Mesenchymal stem cell (in vitro differentiated cells and primary cell): ENCODE data around the gene HAGHL.

ENCODE experiments used
- DNase-seq: peaks from one replicate; pipeline ENCODE4 v3.0.0-alpha.2; 2013
- H2AFZ ChIP-seq: one replicate; pipeline ENCODE4 v1.6.1; 2013; ENCODE audit warnings: low read depth, mild to moderate bottlenecking, control low read depth, inconsistent platforms, low read length, moderate library complexity
- H2AK5ac ChIP-seq: 2 replicates; pipeline ENCODE4 v1.6.1; 2013; ENCODE audit warnings: low read length, moderate library complexity, mild to moderate bottlenecking, inconsistent platforms; ENCODE audit not compliant: severe bottlenecking
- H2BK120ac ChIP-seq: one replicate; pipeline ENCODE4 v1.6.1; 2013; ENCODE audit warnings: low read depth, mild to moderate bottlenecking, inconsistent platforms, low read length, moderate library complexity
- H2BK12ac ChIP-seq, 2 experiments: one replicate each; pipeline ENCODE4 v1.6.1; 2013; ENCODE audit warnings: inconsistent platforms in 2 of 2, low read length in 2 of 2, mild to moderate bottlenecking in 2 of 2, moderate library complexity in 2 of 2, control low read depth in 1 of 2
- H2BK15ac ChIP-seq: one replicate; pipeline ENCODE4 v1.6.1; 2013; ENCODE audit warnings: mild to moderate bottlenecking, low read depth, inconsistent platforms; ENCODE audit not compliant: poor library complexity, severe bottlenecking
- H2BK5ac ChIP-seq: 2 replicates; pipeline ENCODE4 v1.6.1; 2013; ENCODE audit warnings: low read depth, mild to moderate bottlenecking, low read length, control low read depth, inconsistent platforms; ENCODE audit not compliant: poor library complexity, severe bottlenecking
- H3K14ac ChIP-seq, 2 experiments: one replicate each; pipeline ENCODE4 v1.6.1; 2013; ENCODE audit warnings: inconsistent platforms in 2 of 2, low read length in 2 of 2, control low read depth in 1 of 2, mild to moderate bottlenecking in 1 of 2, moderate library complexity in 1 of 2
- H3K18ac ChIP-seq, 2 experiments: one replicate each; pipeline ENCODE4 v1.6.1; 2013; ENCODE audit warnings: inconsistent platforms in 2 of 2, low read length in 2 of 2, control low read depth in 1 of 2, low read depth in 1 of 2, mild to moderate bottlenecking in 1 of 2
- H3K23ac ChIP-seq, 2 experiments: one replicate each; pipeline ENCODE4 v1.6.1; 2013; ENCODE audit warnings: inconsistent platforms in 2 of 2, low read length in 2 of 2, mild to moderate bottlenecking in 2 of 2, moderate library complexity in 2 of 2, control low read depth in 1 of 2
- H3K27ac ChIP-seq: 2 replicates; pipeline ENCODE4 v1.5.1; 2013; ENCODE audit warnings: mild to moderate bottlenecking, moderate library complexity, low read length, control low read depth, inconsistent platforms; ENCODE audit not compliant: poor library complexity, severe bottlenecking
- H3K27me3 ChIP-seq, 2 experiments: 2 replicates each; pipeline versions ENCODE4 v1.6.1 to v1.7.0; 2013; ENCODE audit warnings: low read length in 2 of 2, mild to moderate bottlenecking in 2 of 2, moderate library complexity in 2 of 2, control low read depth in 1 of 2, inconsistent platforms in 1 of 2; ENCODE audit not compliant: control insufficient read depth in 1 of 2, insufficient read depth in 1 of 2
- H3K36me3 ChIP-seq, 2 experiments: 2 replicates each; pipeline versions ENCODE4 v1.6.1 to v1.7.0; 2013; ENCODE audit warnings: low read length in 2 of 2, control low read depth in 1 of 2, inconsistent platforms in 1 of 2, low read depth in 1 of 2, mild to moderate bottlenecking in 1 of 2; ENCODE audit not compliant: insufficient read depth in 2 of 2, control insufficient read depth in 1 of 2
- H3K4ac ChIP-seq, 2 experiments: one replicate each; pipeline ENCODE4 v1.6.1; 2013; ENCODE audit warnings: inconsistent platforms in 2 of 2, low read length in 2 of 2, mild to moderate bottlenecking in 2 of 2, moderate library complexity in 2 of 2, control low read depth in 1 of 2, low read depth in 1 of 2
- H3K4me1 ChIP-seq: 2 replicates; pipeline ENCODE4 v1.6.1; 2013; ENCODE audit warnings: low read depth, low read length, control low read depth; ENCODE audit not compliant: control insufficient read depth, insufficient read depth
- H3K4me2 ChIP-seq: 2 replicates; pipeline ENCODE4 v1.6.1; 2013; ENCODE audit warnings: low read length, mild to moderate bottlenecking, inconsistent platforms; ENCODE audit not compliant: poor library complexity, severe bottlenecking
- H3K4me3 ChIP-seq, 2 experiments: 2 replicates each; pipeline versions ENCODE4 v1.5.1 to v1.7.0; 2013; ENCODE audit warnings: low read length in 2 of 2, mild to moderate bottlenecking in 2 of 2, control low read depth in 1 of 2, low read depth in 1 of 2; ENCODE audit not compliant: insufficient read depth in 1 of 2
- H3K79me1 ChIP-seq: replicated peaks from 2 replicates; pipeline ENCODE4 v1.6.1; 2013; ENCODE audit warnings: mild to moderate bottlenecking, control low read depth, low read length, inconsistent platforms; ENCODE audit not compliant: poor library complexity, severe bottlenecking
- H3K9ac ChIP-seq: 2 replicates; pipeline ENCODE4 v1.7.0; 2013; ENCODE audit warnings: mild to moderate bottlenecking, low read length, moderate library complexity
- H3K9me3 ChIP-seq: 2 replicates; pipeline ENCODE4 v1.7.0; 2013; ENCODE audit warnings: mild to moderate bottlenecking, low read length; ENCODE audit not compliant: control insufficient read depth
- H4K8ac ChIP-seq: one replicate; pipeline ENCODE4 v1.6.1; 2013; ENCODE audit warnings: inconsistent platforms, mild to moderate bottlenecking, low read length, moderate library complexity
- H4K91ac ChIP-seq: one replicate; pipeline ENCODE4 v1.6.1; 2013; ENCODE audit warnings: mild to moderate bottlenecking, low read length, inconsistent platforms
- WGBS: methylation state at CpG from one replicate; pipeline ENCODE4 v1.1.7; 2013; ENCODE audit warnings: mixed read lengths; 5-methylcytosine and 5-hydroxymethylcytosine counted together

HAGHL gene

DNA sequence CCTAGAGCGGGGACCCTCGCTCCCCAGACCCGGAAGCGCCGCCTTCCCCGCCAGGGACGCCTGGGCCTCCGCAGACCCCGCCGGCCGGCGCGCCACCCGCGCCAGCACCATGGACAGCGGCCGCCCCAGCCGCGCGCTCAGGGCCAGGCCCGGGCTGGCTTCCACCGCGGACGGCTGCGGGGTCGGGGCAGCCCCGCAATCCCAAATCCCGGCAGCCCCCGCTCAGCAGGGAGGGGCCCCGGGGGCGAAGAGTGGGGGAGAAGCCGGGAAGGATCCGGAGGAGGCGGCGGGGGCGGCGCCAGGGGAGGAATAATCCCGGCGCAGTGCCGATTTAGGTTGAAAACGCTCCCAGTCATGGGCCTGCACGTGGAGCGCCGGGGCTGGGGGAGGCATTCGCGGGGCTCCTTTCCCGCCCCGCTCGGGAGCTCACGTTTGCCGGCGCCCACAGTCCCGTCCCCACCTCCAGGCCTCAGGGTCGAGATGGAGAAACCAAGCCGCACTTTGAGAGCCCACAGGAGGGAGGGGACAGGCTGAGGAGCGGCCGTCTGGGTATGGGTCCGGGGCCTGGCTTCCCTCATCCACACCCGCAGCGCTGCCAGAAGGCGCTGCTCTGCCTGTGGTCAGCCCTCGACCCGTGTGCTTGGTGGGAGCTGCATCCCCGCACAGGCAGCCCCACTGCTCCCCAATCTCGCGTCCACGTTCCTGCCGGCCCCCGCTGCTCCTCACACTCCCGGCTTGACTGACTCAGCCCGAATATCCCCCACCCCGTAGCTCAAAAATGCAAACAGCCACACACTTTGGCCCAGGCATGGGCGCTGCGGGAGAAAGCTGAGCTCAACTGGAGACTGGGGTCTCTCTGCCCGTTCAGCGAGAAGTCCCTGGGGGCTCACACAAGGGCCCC lies 26.0 kb upstream of the HAGHL start:
- H4K91ac ChIP-seq = no peak overlapping the region
- no peak overlapping the region for H3K4ac ChIP-seq
- no peak overlapping the region for H3K18ac ChIP-seq
- no peak overlapping the region for H2BK5ac ChIP-seq
- H3K14ac ChIP-seq = no peak overlapping the region
- no peak overlapping the region for H4K8ac ChIP-seq
- peaks cover 71 to 74% of the 10 kb centered on the region in 2 experiments for H3K27me3 ChIP-seq
- H3K4me2 ChIP-seq = peak overlapping the region; percentile 8
- H2AFZ ChIP-seq = no peak overlapping the region
- no peak for DNase-seq
- H3K4me3 ChIP-seq = no peak overlapping the region
- peaks cover 0 to 3% of the 10 kb centered on the region in 2 experiments for H3K36me3 ChIP-seq
- H3K4me1 ChIP-seq = peaks cover 6% of the 10 kb centered on the region
- no peak overlapping the region for H2AK5ac ChIP-seq
- no peak overlapping the region for H2BK15ac ChIP-seq
- H2BK12ac ChIP-seq = no peak overlapping the region
- H3K79me1 ChIP-seq = no peaks in the 10 kb centered on the region
- H2BK120ac ChIP-seq = no peak overlapping the region
- H3K23ac ChIP-seq = no peak overlapping the region
- 12% methylated on average over 67 of the region's 76 CpGs for WGBS
- no peak overlapping the region for H3K9ac ChIP-seq
- no peaks in the 10 kb centered on the region for H3K9me3 ChIP-seq
- no peak overlapping the region for H3K27ac ChIP-seq

DNA sequence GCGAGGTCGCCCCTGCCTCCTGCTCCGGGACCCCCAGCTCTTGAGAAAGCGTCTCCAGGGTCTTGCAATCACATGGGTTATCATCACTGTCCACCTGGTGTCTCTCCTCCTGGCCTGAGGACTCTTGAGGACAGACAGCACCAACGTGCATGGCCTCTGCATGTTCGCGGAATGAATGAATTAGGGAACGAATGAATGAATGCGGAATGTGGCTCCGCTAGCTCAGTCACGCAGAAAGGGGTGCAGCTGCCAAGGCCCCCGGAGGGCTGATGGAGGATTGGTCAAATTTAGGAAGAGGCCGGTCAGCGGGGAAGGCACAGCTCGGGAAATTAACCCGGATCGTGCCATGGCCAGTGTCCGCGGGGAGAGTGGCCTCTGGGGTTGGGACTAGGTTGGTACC lies 24.6 kb upstream of the HAGHL start:
- Histone ChIP-seq H3K9me3 (no peaks in the 10 kb centered on the region), H3K79me1 (no peaks in the 10 kb centered on the region), H2BK120ac (no peak overlapping the region), H3K9ac (no peak overlapping the region), H3K14ac (no peak overlapping the region), H3K4me1 (peaks cover 10% of the 10 kb centered on the region), H3K4ac (no peak overlapping the region), H2BK15ac (no peak overlapping the region), H2BK5ac (no peak overlapping the region), H3K27ac (no peak overlapping the region), H4K91ac (no peak overlapping the region), H3K36me3 (no peaks in the 10 kb centered on the region), H3K27me3 (peaks cover 76% of the 10 kb centered on the region in 2 experiments), H2AFZ (no peak overlapping the region), H4K8ac (no peak overlapping the region), H3K23ac (no peak overlapping the region), H3K18ac (no peak overlapping the region), H3K4me3 (no peak overlapping the region), H3K4me2 (no peak overlapping the region), H2AK5ac (no peak overlapping the region), H2BK12ac (no peak overlapping the region)
- WGBS = 82% methylated on average over 19 of the region's 19 CpGs
- DNase-seq = no peak

DNA sequence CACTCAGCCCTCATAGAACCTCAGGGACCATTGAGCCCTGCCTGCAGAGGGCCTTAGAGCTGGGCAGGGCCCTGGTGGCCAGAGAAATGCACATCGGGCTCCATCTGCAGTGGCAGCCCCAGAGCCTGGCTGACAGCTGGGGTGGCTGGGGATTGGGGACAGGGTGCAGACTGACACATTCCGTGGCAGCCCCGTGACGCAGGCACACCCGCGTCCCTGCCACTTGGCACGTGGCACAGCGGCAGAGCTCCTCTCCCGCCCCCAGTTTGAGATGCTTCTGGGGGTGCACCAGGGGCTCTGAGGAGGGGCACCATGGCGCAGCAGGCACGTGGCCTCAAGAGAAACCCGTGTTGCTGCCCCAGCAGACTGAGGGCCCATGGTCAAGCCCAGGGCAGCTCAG lies 23.5 kb upstream of the HAGHL start:
- H3K4ac ChIP-seq = no peak overlapping the region
- no peak overlapping the region for H4K8ac ChIP-seq
- H3K14ac ChIP-seq = no peak overlapping the region
- no peak overlapping the region for H3K4me2 ChIP-seq
- no peak overlapping the region for H2BK120ac ChIP-seq
- no peak overlapping the region for H2AK5ac ChIP-seq
- no peak overlapping the region for H2BK15ac ChIP-seq
- peak overlapping the region in 1 of 2 experiments; percentile 27 for H3K23ac ChIP-seq
- H3K79me1 ChIP-seq = no peaks in the 10 kb centered on the region
- H3K27me3 ChIP-seq = peaks cover 83 to 84% of the 10 kb centered on the region in 2 experiments
- no peak overlapping the region for H3K27ac ChIP-seq
- DNase-seq = no peak
- WGBS = 79% methylated on average over 12 of the region's 12 CpGs
- H4K91ac ChIP-seq = no peak overlapping the region
- H2BK12ac ChIP-seq = no peak overlapping the region
- no peak overlapping the region for H3K18ac ChIP-seq
- peaks cover 10% of the 10 kb centered on the region for H3K4me1 ChIP-seq
- H3K36me3 ChIP-seq = no peaks in the 10 kb centered on the region
- H2BK5ac ChIP-seq = no peak overlapping the region
- no peaks in the 10 kb centered on the region for H3K9me3 ChIP-seq
- H3K9ac ChIP-seq = no peak overlapping the region
- H3K4me3 ChIP-seq = no peak overlapping the region
- H2AFZ ChIP-seq = no peak overlapping the region

DNA sequence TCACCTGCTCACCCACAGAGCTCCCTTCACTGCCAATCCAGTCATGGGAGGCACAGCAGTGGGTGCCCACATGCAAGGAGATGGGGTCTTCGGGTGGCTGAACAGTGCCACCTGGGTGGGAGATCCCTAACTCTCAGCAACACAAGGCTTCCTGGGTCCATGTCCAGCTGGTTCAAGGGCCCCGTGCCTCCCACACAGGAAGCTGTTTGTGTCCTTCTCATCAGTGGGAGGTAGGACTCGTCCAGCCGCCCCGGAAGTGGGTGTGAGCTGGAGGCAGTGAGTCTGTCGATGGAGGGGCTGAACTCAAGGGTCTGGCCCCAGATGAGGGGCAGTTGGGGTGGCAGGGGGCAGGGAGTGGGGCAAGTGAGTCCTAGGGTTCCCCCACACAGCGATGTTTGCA lies 22.9 kb upstream of the HAGHL start:
- no peak for DNase-seq

More for the DNA sequence above, 22.9 kb upstream of the HAGHL start:
- 78% methylated on average over 7 of the region's 7 CpGs for WGBS
- H3K27ac ChIP-seq = no peak overlapping the region
- H3K36me3 ChIP-seq = no peaks in the 10 kb centered on the region
- H3K27me3 ChIP-seq = peaks cover 85 to 86% of the 10 kb centered on the region in 2 experiments
- no peak overlapping the region for H2BK12ac ChIP-seq
- H4K8ac ChIP-seq = no peak overlapping the region
- no peak overlapping the region for H3K18ac ChIP-seq
- peaks cover 10% of the 10 kb centered on the region for H3K4me1 ChIP-seq
- no peak overlapping the region for H2BK15ac ChIP-seq
- no peak overlapping the region for H4K91ac ChIP-seq
- no peaks in the 10 kb centered on the region for H3K79me1 ChIP-seq
- H3K9ac ChIP-seq = no peak overlapping the region
- H3K4me3 ChIP-seq = no peak overlapping the region
- H2BK5ac ChIP-seq = no peak overlapping the region
- no peak overlapping the region for H2BK120ac ChIP-seq
- no peak overlapping the region for H2AK5ac ChIP-seq
- H3K4me2 ChIP-seq = no peak overlapping the region
- no peak overlapping the region for H2AFZ ChIP-seq
- no peak overlapping the region for H3K4ac ChIP-seq
- no peak overlapping the region for H3K23ac ChIP-seq
- H3K9me3 ChIP-seq = no peaks in the 10 kb centered on the region
- no peak overlapping the region for H3K14ac ChIP-seq
